Measurements from ENCODE around the gene PRKCI.
"Not testable (repeated sequence)": the region's sequence is repeated elsewhere in the genome, so short reads cannot be mapped to it uniquely, and the experiment has no call there.

The PRKCI gene

GRCh38 chr3:170221924-170222646 is at the start of gene PRKCI:
Gene PRKCI (plus strand): TSS chr3:170222424. CDS start chr3:170222670, 246 bp downstream.
- peak; percentile 98 for DNase-seq (ENCODE audit: low spot score)

- no peak for DNase-seq (ENCODE audit: low spot score)
Observed at GRCh38 chr3:170178651-170179050, 43.6 kb upstream of the PRKCI start.

GRCh38 chr3:170179432-170179831 is 42.8 kb upstream of the PRKCI start:
- no peak for DNase-seq (ENCODE audit: low spot score)

- DNase-seq (ENCODE audit: low spot score), result no peak
Observed at GRCh38 chr3:170180079-170180907, 41.9 kb upstream of the PRKCI start.

GRCh38 chr3:170180908-170181885 is 41.0 kb upstream of the PRKCI start, which contains the start of gene PHC3:
Gene PHC3 (minus strand): TSS chr3:170181733. CDS start chr3:170181715, 18 bp downstream.
- peak; percentile 93 for DNase-seq (ENCODE audit: low spot score)

GRCh38 chr3:170189398-170190256 is 32.6 kb upstream of the PRKCI start:
- DNase-seq (ENCODE audit: low spot score), result no peak

GRCh38 chr3:170195759-170196158 is 26.5 kb upstream of the PRKCI start:
- not testable (repeated sequence) for DNase-seq (ENCODE audit: low spot score)

GRCh38 chr3:170196833-170197232 is 25.4 kb upstream of the PRKCI start:
- no peak for DNase-seq (ENCODE audit: low spot score)

GRCh38 chr3:170200987-170201386 is 21.2 kb upstream of the PRKCI start:
- no peak for DNase-seq (ENCODE audit: low spot score)

- DNase-seq (ENCODE audit: low spot score), result no peak
Observed at GRCh38 chr3:170201527-170201926, 20.7 kb upstream of the PRKCI start.

- no peak for DNase-seq (ENCODE audit: low spot score)
Observed at GRCh38 chr3:170203457-170203856, 18.8 kb upstream of the PRKCI start.

- DNase-seq (ENCODE audit: low spot score), result no peak
Observed at GRCh38 chr3:170204023-170204472, 18.2 kb upstream of the PRKCI start.

GRCh38 chr3:170204509-170204908 is 17.7 kb upstream of the PRKCI start:
- DNase-seq (ENCODE audit: low spot score), result no peak

- no peak for DNase-seq (ENCODE audit: low spot score)
Observed at GRCh38 chr3:170205302-170205701, 16.9 kb upstream of the PRKCI start.

- not testable (repeated sequence) for DNase-seq (ENCODE audit: low spot score)
Observed at GRCh38 chr3:170206164-170206762, 16.0 kb upstream of the PRKCI start.

GRCh38 chr3:170207717-170208116 is 14.5 kb upstream of the PRKCI start:
- no peak for DNase-seq (ENCODE audit: low spot score)

- DNase-seq (ENCODE audit: low spot score), result no peak
Observed at GRCh38 chr3:170211668-170212067, 10.6 kb upstream of the PRKCI start.

- DNase-seq (ENCODE audit: low spot score), result no peak
Observed at GRCh38 chr3:170219850-170220249, 2.4 kb upstream of the PRKCI start.

GRCh38 chr3:170220871-170221270 is 1.4 kb upstream of the PRKCI start:
- no peak for DNase-seq (ENCODE audit: low spot score)
